HG03103 (cell line): ENCODE results near the gene SELENOM.
"Not testable (repeated sequence)": the region's sequence is repeated elsewhere in the genome, so short reads cannot be mapped to it uniquely, and the experiment has no call there.

ENCODE experiments used
- ATAC-seq: cut with Tn5 transposase; IDR thresholded peaks from one replicate; pipeline ENCODE4 v1.9.1; 2021; ENCODE audit warnings: low read depth; ENCODE audit not compliant: unreplicated experiment

The SELENOM gene

GRCh38 chr22:31106731-31107177 lies 614 bp downstream of the SELENOM start:
- no peak for ATAC-seq

- no peak for ATAC-seq
Measured at GRCh38 chr22:31106001-31106571, 1.3 kb downstream of the SELENOM start.

- ATAC-seq = no peak
Measured at GRCh38 chr22:31105282-31105929, 2.0 kb downstream of the SELENOM start.

- ATAC-seq = no peak
Measured at GRCh38 chr22:31104869-31105268, 2.5 kb downstream of the SELENOM start.

GRCh38 chr22:31103899-31104694 lies 3.3 kb downstream of the SELENOM start:
- ATAC-seq = no peak

GRCh38 chr22:31103111-31103510 lies 4.3 kb downstream of the SELENOM start:
- no peak for ATAC-seq

- no peak for ATAC-seq
Measured at GRCh38 chr22:31102441-31103081, 4.8 kb downstream of the SELENOM start.

- ATAC-seq = no peak
Measured at GRCh38 chr22:31100762-31101525, 6.4 kb downstream of the SELENOM start.

GRCh38 chr22:31099841-31100761 lies 7.3 kb downstream of the SELENOM start:
- ATAC-seq = no peak

GRCh38 chr22:31099386-31099785 lies 8.0 kb downstream of the SELENOM start:
- ATAC-seq = no peak

GRCh38 chr22:31098632-31099110 lies 8.7 kb downstream of the SELENOM start:
- no peak for ATAC-seq

- ATAC-seq = no peak
Measured at GRCh38 chr22:31097941-31098631, 9.3 kb downstream of the SELENOM start.

- not testable (repeated sequence) for ATAC-seq
Measured at GRCh38 chr22:31097539-31097938, 9.8 kb downstream of the SELENOM start.

- no peak for ATAC-seq
Measured at GRCh38 chr22:31096657-31097279, 10.6 kb downstream of the SELENOM start.

- no peak for ATAC-seq
Measured at GRCh38 chr22:31095637-31096249, 11.6 kb downstream of the SELENOM start.

GRCh38 chr22:31094741-31095140 lies 12.6 kb downstream of the SELENOM start:
- no peak for ATAC-seq

- ATAC-seq = no peak
Measured at GRCh38 chr22:31094021-31094551, 13.3 kb downstream of the SELENOM start.
